DOHH2 (cell line): ENCODE measurements around the gene MMP21.

Experiments
- EZH2phosphoT487 ChIP-seq: fragments of 200-600 bp; sonication (generic); IDR thresholded peaks from 2 replicates; pipeline ENCODE4 v1.6.1; 2017; ENCODE audit warnings: borderline replicate concordance, mild to moderate bottlenecking, antibody characterized with exemption, low read length, moderate library complexity, mixed read lengths
- TF ChIP-seq, protein P1 (sequence below): fragments of 200-600 bp; sonication (generic); IDR thresholded peaks from one replicate; pipeline ENCODE4 v1.5.1; 2014; ENCODE audit warnings: antibody characterized with exemption, mild to moderate bottlenecking, low read depth, low read length; ENCODE audit not compliant: poor library complexity, severe bottlenecking

DNA sequence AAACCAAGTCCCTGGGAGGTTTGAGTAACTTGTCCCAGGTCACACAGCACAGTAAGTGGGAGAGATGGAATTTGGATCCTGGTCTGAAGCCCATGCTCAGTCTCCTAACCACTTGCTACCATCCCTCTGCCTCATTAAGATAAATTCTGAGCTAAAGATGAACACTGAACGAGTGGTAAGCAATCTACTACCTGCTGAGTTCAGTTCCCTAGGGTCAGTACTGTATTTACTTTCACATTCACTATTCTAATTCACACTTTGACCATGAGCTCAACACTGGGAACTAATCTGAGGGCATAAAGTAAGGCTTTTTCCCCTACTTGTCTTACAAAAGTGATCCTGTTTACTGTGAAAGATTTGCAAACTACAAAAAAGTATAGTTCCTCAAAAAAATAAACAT lies 45.1 kb upstream of the MMP21 start:
- TF ChIP-seq, protein P1, sequence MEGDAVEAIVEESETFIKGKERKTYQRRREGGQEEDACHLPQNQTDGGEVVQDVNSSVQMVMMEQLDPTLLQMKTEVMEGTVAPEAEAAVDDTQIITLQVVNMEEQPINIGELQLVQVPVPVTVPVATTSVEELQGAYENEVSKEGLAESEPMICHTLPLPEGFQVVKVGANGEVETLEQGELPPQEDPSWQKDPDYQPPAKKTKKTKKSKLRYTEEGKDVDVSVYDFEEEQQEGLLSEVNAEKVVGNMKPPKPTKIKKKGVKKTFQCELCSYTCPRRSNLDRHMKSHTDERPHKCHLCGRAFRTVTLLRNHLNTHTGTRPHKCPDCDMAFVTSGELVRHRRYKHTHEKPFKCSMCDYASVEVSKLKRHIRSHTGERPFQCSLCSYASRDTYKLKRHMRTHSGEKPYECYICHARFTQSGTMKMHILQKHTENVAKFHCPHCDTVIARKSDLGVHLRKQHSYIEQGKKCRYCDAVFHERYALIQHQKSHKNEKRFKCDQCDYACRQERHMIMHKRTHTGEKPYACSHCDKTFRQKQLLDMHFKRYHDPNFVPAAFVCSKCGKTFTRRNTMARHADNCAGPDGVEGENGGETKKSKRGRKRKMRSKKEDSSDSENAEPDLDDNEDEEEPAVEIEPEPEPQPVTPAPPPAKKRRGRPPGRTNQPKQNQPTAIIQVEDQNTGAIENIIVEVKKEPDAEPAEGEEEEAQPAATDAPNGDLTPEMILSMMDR, result no peak
- TF ChIP-seq EZH2phosphoT487, result no peak
